Type B pancreatic cell (in vitro differentiated cells): Measurements from ENCODE around the gene OPRM1. TPM values are rescaled to one million over a fixed set of nuclear protein-coding genes. Genes with fewer than 3 reads are reported as not detected.

ENCODE experiments used
- DNase-seq: peaks from one replicate; pipeline ENCODE4 v3.0.0; 2021; ENCODE audit warnings: mixed read lengths; ENCODE audit not compliant: unreplicated experiment; ENCODE audit errors: extremely low spot score
- H3K27ac Mint-ChIP-seq: 2 replicates; pipeline ENCODE4 v1.8.0; 2021; ENCODE audit warnings: mild to moderate bottlenecking, mixed read lengths
- H3K27me3 Mint-ChIP-seq: 2 replicates; pipeline ENCODE4 v1.8.0; 2021; ENCODE audit warnings: mixed read lengths
- H3K36me3 Mint-ChIP-seq: 2 replicates; pipeline ENCODE4 v1.8.0; 2021; ENCODE audit warnings: mixed read lengths
- H3K4me1 Mint-ChIP-seq: one replicate; pipeline ENCODE4 v1.8.0; 2021; ENCODE audit warnings: mixed read lengths; ENCODE audit not compliant: unreplicated experiment
- H3K4me3 Mint-ChIP-seq: 2 replicates; pipeline ENCODE4 v1.8.0; 2021; ENCODE audit warnings: mild to moderate bottlenecking, mixed read lengths
- H3K9me3 Mint-ChIP-seq: 2 replicates; pipeline ENCODE4 v1.8.0; 2021; ENCODE audit warnings: mixed read lengths
- CTCF ChIP-seq: fragments of 200-600 bp; sonication (generic); conservative IDR thresholded peaks from 2 replicates; pipeline ENCODE4 v1.5.0; 2021; ENCODE audit warnings: antibody characterized with exemption, mild to moderate bottlenecking
- total RNA-seq: library from RNA; stranded (reverse); gene quantifications from 2 replicates; pipeline ENCODE4 v1.2.1, GENCODE V29; 2021; ENCODE audit warnings: low replicate concordance

The OPRM1 gene
- total RNA-seq, 1 donor from 2014 or later: not detected

DNA sequence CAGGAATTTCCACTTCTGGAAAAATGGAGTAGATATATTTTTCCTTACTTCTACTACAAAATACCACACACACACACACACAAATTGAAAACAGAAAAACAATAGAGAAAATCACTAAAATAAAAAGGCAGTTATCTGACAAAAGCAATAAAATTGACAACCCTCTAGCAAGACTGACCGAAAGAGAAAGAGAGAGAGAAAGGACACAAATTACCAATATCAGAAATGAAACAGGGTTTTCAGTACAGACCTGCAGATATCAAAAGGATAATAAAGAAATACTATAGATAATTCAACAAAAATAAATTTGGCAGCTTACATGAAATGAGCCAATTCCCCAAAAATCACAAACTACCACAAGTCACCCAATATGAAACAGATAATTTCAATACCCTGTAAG, 104.7 kb downstream of the OPRM1 start:
- Mint-ChIP-seq H3K9me3 (peaks cover 10% of the 10 kb centered on the region), H3K27ac (no peak overlapping the region), H3K27me3 (peaks cover 10% of the 10 kb centered on the region)

DNA sequence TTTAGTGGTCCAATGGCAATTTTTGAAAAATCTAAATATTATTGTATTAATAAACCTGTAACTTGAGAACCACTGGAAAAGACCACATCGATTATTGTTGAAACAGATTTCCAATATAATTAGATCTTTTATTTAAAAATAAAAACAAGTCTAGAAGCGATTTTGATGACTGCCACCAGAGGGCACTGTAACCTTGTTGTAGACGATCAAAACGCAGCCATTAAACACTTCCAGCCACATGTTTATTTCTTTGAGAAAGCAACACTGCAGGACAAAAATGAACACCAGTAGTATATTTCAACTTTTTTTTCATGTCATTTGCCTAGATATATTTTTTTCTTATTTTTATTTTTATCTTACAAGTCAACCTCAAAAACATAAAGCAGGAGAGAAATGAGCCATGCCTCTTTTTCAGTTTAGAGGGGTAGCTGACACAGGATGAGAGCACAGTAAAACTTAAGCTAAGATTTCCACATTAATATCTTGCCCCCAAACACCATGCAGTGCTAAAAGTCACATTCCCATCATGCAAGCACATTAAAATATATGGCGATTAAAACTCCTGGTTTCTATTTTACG, 115.4 kb downstream of the OPRM1 start:
- no peak overlapping the region for H3K4me3 Mint-ChIP-seq
- H3K27me3 Mint-ChIP-seq: no peaks in the 10 kb centered on the region
- no peaks in the 10 kb centered on the region for H3K36me3 Mint-ChIP-seq
- no peak overlapping the region for H3K27ac Mint-ChIP-seq
- peaks cover 3% of the 10 kb centered on the region for H3K9me3 Mint-ChIP-seq
- TF ChIP-seq CTCF: peak; percentile 94
- H3K4me1 Mint-ChIP-seq: peaks cover 18% of the 10 kb centered on the region
- no peak for DNase-seq

More for the DNA sequence above, 104.7 kb downstream of the OPRM1 start:
- H3K36me3 Mint-ChIP-seq: no peaks in the 10 kb centered on the region
- no peak overlapping the region for H3K4me3 Mint-ChIP-seq
- H3K4me1 Mint-ChIP-seq: no peaks in the 10 kb centered on the region
- TF ChIP-seq CTCF: no peak
- DNase-seq: no peak

DNA sequence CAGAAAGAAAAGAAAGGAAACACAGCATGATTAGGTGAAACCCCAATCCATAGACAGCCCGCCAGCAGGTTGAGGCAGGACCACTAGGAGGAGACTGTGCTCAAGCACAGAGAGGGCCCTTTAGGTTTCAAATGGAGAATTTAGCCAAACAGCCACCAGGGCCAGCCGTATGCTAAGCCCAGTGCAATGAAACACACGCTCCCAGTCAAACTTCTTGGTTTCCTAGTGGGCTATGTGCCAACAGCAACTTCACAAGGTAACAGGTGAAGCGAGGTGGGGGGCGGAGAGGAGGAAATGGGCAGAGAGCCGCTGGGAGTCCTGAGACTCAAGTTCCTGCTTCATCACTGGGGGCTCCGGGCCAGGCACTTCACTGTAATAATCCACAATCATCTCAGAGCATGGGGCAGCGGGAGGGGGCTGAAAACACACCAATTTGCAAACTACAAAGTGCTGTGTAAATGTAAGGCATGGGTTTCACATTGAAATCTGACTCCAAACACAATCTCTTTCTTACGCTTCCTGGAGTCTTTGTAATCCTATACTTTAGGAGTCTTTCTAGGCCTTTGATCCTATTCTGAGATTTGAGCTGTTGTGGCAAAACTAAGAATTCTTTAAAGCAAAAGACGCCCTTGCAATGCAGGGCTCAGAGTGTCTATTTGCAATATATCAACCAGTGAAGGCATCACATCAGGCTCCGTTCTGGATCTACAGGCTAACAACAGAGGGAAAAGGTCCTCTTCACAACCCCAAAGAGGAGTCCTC, 117.3 kb downstream of the OPRM1 start:
- Mint-ChIP-seq H3K4me3 (peak overlapping the region; percentile 8), H3K9me3 (no peaks in the 10 kb centered on the region), H3K4me1 (peaks cover 21% of the 10 kb centered on the region), H3K27ac (peak overlapping the region; percentile 78), H3K27me3 (no peaks in the 10 kb centered on the region), H3K36me3 (no peaks in the 10 kb centered on the region)
- no peak for DNase-seq
- TF ChIP-seq CTCF: peak; percentile 67

DNA sequence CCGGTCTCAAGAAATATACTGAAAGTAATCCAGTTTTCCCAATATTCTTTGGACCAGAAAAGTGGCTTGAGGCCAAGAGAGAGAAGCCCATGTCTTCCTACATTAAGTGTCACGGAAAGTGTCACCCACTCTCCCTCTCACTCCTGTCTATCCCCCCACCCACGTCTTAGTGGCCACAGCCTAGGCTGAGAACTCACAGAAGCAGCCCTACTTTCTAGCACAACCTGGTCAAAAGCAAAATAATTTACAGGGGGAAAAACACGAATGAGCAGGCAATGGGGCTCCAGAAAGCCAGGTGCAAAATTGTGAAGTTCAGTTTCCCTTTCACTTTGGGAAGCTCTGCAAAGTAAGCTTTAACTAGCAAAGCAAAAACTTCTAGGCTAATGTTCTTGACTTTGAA, 118.0 kb downstream of the OPRM1 start:
- H3K4me1 Mint-ChIP-seq: peaks cover 21% of the 10 kb centered on the region
- H3K9me3 Mint-ChIP-seq: no peaks in the 10 kb centered on the region
- H3K27ac Mint-ChIP-seq: no peak overlapping the region
- no peaks in the 10 kb centered on the region for H3K36me3 Mint-ChIP-seq
- no peaks in the 10 kb centered on the region for H3K27me3 Mint-ChIP-seq
- no peak for DNase-seq
- TF ChIP-seq CTCF: no peak
- no peak overlapping the region for H3K4me3 Mint-ChIP-seq

GRCh38 chr6:154157706-154158105, 118.7 kb downstream of the OPRM1 start:
- H3K36me3 Mint-ChIP-seq: no peaks in the 10 kb centered on the region
- no peak for TF ChIP-seq CTCF
- no peak for DNase-seq
- peaks cover 21% of the 10 kb centered on the region for H3K4me1 Mint-ChIP-seq
- no peaks in the 10 kb centered on the region for H3K9me3 Mint-ChIP-seq
- H3K27me3 Mint-ChIP-seq: no peaks in the 10 kb centered on the region
- H3K4me3 Mint-ChIP-seq: no peak overlapping the region
- H3K27ac Mint-ChIP-seq: no peak overlapping the region
